ENCODE results near the gene MDGA2. TPM values are rescaled to one million over a fixed set of nuclear protein-coding genes. Genes with fewer than 3 reads are reported as not detected.

Gene MDGA2
- total RNA-seq, 1 experiment from 2014 or later, result not detected

- Mint-ChIP-seq H3K9me3 (ENCODE audit: unreplicated experiment) (peaks cover 13% of the 10 kb centered on the region), H3K27me3 (ENCODE audit: insufficient read depth, unreplicated experiment) (no peaks in the 10 kb centered on the region), H3K4me1 (ENCODE audit: low read depth, unreplicated experiment) (peaks cover 7% of the 10 kb centered on the region), H3K27ac (ENCODE audit: unreplicated experiment) (no peak overlapping the region), H3K4me3 (ENCODE audit: unreplicated experiment) (no peak overlapping the region), H3K36me3 (ENCODE audit: insufficient read depth, unreplicated experiment) (no peaks in the 10 kb centered on the region)
- intact Hi-C loops (cut with micrococcal nuclease; ENCODE audit: unreplicated experiment), result no loop called here
- no peaks in the 10 kb centered on the region for H3K9me3 ChIP-seq
- peaks cover 17% of the 10 kb centered on the region for H3K4me1 ChIP-seq
- ChIA-PET POLR2A (no interaction called here), CTCF (no interaction called here)
- DNase-seq, result no peak
- TF ChIP-seq, protein P1, sequence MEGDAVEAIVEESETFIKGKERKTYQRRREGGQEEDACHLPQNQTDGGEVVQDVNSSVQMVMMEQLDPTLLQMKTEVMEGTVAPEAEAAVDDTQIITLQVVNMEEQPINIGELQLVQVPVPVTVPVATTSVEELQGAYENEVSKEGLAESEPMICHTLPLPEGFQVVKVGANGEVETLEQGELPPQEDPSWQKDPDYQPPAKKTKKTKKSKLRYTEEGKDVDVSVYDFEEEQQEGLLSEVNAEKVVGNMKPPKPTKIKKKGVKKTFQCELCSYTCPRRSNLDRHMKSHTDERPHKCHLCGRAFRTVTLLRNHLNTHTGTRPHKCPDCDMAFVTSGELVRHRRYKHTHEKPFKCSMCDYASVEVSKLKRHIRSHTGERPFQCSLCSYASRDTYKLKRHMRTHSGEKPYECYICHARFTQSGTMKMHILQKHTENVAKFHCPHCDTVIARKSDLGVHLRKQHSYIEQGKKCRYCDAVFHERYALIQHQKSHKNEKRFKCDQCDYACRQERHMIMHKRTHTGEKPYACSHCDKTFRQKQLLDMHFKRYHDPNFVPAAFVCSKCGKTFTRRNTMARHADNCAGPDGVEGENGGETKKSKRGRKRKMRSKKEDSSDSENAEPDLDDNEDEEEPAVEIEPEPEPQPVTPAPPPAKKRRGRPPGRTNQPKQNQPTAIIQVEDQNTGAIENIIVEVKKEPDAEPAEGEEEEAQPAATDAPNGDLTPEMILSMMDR (IDR thresholded peaks at IDR 0.05; ENCODE audit: insufficient read depth in 1 of 2, low read depth in 1 of 2, low read length in 1 of 2, severe bottlenecking in 1 of 2, unreplicated experiment in 1 of 2), result no peak
- BruUV-seq (replicated peaks), result no TSS peak
- no peak overlapping the region for H3K4me3 ChIP-seq (ENCODE audit: low read depth, low read length)
- H3K36me3 ChIP-seq (ENCODE audit: control insufficient read depth, insufficient read depth, low read length), result no peaks in the 10 kb centered on the region
- no peaks in the 10 kb centered on the region for H3K27me3 ChIP-seq (replicated peaks; ENCODE audit: control insufficient read depth, insufficient read depth, low read length)
Measured at GRCh38 chr14:47154276-47154797, 521.1 kb downstream of the MDGA2 start.

GRCh38 chr14:47153746-47154145 is 521.7 kb downstream of the MDGA2 start:
- Histone ChIP-seq H3K36me3 (ENCODE audit: control insufficient read depth, insufficient read depth, low read length) (no peaks in the 10 kb centered on the region), H3K9me3 (no peaks in the 10 kb centered on the region), H3K4me3 (ENCODE audit: low read depth, low read length) (no peak overlapping the region), H3K27me3 (replicated peaks; ENCODE audit: control insufficient read depth, insufficient read depth, low read length) (no peaks in the 10 kb centered on the region), H3K4me1 (peaks cover 17% of the 10 kb centered on the region)
- no peak for DNase-seq
- Mint-ChIP-seq H3K27me3 (ENCODE audit: insufficient read depth, unreplicated experiment) (no peaks in the 10 kb centered on the region), H3K4me1 (ENCODE audit: low read depth, unreplicated experiment) (peaks cover 7% of the 10 kb centered on the region), H3K27ac (ENCODE audit: unreplicated experiment) (no peak overlapping the region), H3K4me3 (ENCODE audit: unreplicated experiment) (no peak overlapping the region), H3K36me3 (ENCODE audit: insufficient read depth, unreplicated experiment) (no peaks in the 10 kb centered on the region), H3K9me3 (ENCODE audit: unreplicated experiment) (peaks cover 13% of the 10 kb centered on the region)
- intact Hi-C loops (cut with micrococcal nuclease; ENCODE audit: unreplicated experiment), result no loop called here
- POLR2A ChIA-PET, result no interaction called here
- BruUV-seq (replicated peaks), result no TSS peak
- CTCF ChIA-PET, result no interaction called here
- TF ChIP-seq, protein P1 (IDR thresholded peaks at IDR 0.05; ENCODE audit: insufficient read depth in 1 of 2, low read depth in 1 of 2, low read length in 1 of 2, severe bottlenecking in 1 of 2, unreplicated experiment in 1 of 2), result no peak

DNA sequence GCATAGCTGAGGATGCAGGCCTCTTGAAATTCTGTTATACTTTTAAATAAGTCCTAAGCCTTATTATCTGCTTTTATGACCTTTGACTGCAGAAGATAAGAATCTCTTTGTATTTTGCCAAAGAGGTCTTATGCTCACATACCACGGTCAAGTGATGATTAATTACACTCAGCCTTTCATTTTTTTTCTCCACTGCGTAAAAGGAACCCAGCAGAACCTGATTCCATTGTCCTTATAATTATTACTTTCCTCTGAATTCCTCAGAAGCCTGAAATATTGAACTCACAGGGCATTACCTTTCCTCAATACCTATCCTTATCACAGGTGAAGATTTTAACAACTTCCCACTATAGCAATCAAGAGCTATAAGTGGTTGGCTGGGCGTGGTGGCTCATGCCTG is 525.1 kb downstream of the MDGA2 start:
- Histone ChIP-seq H3K27me3 (replicated peaks; ENCODE audit: control insufficient read depth, insufficient read depth, low read length) (no peaks in the 10 kb centered on the region), H3K4me1 (peaks cover 17% of the 10 kb centered on the region), H3K4me3 (ENCODE audit: low read depth, low read length) (no peak overlapping the region), H3K9me3 (no peaks in the 10 kb centered on the region), H3K36me3 (ENCODE audit: control insufficient read depth, insufficient read depth, low read length) (no peaks in the 10 kb centered on the region)
- Mint-ChIP-seq H3K4me3 (ENCODE audit: unreplicated experiment) (no peak overlapping the region), H3K9me3 (ENCODE audit: unreplicated experiment) (peaks cover 13% of the 10 kb centered on the region), H3K36me3 (ENCODE audit: insufficient read depth, unreplicated experiment) (no peaks in the 10 kb centered on the region), H3K27ac (ENCODE audit: unreplicated experiment) (no peak overlapping the region), H3K4me1 (ENCODE audit: low read depth, unreplicated experiment) (peaks cover 7% of the 10 kb centered on the region), H3K27me3 (ENCODE audit: insufficient read depth, unreplicated experiment) (no peaks in the 10 kb centered on the region)
- TF ChIP-seq, protein P1 (IDR thresholded peaks at IDR 0.05; ENCODE audit: insufficient read depth in 1 of 2, low read depth in 1 of 2, low read length in 1 of 2, severe bottlenecking in 1 of 2, unreplicated experiment in 1 of 2), result no peak
- DNase-seq, result peak; percentile 33 to 45
- ChIA-PET POLR2A (no interaction called here), CTCF (no interaction called here)
- BruUV-seq (replicated peaks), result no TSS peak
- intact Hi-C loops (cut with micrococcal nuclease; ENCODE audit: unreplicated experiment), result no loop called here

All from Caco-2 (cell line).